NT2/D1 (cell line): ENCODE results near the gene ITGAE.

Experiments used
- YY1 ChIP-seq: IDR thresholded peaks from 2 replicates; pipeline ENCODE4 v1.6.1; 2011; ENCODE audit not compliant: insufficient read length, insufficient read depth
- ZNF274 ChIP-seq: IDR thresholded peaks from 2 replicates; pipeline ENCODE4 v1.6.1; 2011; ENCODE audit warnings: mild to moderate bottlenecking, low read depth, low read length

DNA sequence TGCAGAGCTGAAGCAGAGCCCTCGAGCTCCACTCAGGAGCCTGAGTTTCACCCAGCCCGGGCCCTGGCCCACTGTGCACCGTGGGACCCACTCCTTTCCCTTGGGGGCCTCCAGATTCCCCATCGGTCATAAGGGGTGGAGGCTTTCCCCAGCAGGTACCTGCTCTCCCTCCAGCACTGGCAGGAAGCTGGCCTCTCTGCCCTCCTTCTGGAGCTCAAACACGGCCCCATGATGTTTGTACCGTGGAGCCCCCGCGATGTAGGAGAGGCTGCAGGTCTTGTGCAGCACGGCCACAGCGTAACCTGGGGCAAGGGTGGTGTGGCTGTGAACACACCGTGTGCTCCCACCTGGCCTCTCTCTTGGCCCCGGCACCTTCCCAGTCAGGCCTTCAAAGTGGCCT is 47.4 kb downstream of the ITGAE start:
- TF ChIP-seq ZNF274 = no peak
- TF ChIP-seq YY1 = no peak
